HG03103 (cell line): ENCODE results near the gene PPP1R14C.
"Not testable (repeated sequence)": the region's sequence is repeated elsewhere in the genome, so short reads cannot be mapped to it uniquely, and the experiment has no call there.

ENCODE experiments used
- ATAC-seq: cut with Tn5 transposase; IDR thresholded peaks from one replicate; pipeline ENCODE4 v1.9.1; 2021; ENCODE audit warnings: low read depth; ENCODE audit not compliant: unreplicated experiment

Gene PPP1R14C

DNA sequence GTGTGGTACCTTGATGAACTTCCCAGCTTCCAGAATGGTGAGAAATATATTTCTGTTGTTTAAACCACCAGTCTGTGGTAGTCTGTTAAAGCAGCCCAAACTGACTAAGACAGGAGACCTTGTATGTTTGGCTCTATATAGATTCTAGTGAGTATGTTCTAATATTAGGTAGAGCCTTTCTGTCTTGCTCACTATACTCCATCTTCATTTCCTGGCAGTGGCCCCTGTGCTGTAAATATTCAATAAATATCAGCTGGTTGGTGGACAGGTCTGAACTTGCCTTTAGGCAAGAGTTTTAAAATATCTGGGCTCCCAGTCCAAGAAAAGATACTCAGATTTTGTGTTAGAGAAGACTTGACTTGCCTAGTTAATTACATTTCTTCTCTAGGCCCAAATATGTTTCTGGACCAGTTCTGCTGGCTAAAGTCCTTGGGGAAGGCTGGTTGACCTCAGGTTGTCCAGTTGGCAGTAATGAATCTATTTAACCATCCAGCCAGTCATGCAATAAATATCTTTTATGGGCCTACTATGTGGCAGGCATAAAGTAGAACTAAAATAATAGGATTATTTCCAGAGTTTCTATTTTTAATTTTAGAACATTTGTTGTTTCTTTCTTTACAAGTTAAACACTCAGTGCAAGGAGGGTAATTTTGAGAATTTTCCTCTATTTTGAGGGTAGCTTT lies 22.3 kb downstream of the PPP1R14C start:
- ATAC-seq: no peak

DNA sequence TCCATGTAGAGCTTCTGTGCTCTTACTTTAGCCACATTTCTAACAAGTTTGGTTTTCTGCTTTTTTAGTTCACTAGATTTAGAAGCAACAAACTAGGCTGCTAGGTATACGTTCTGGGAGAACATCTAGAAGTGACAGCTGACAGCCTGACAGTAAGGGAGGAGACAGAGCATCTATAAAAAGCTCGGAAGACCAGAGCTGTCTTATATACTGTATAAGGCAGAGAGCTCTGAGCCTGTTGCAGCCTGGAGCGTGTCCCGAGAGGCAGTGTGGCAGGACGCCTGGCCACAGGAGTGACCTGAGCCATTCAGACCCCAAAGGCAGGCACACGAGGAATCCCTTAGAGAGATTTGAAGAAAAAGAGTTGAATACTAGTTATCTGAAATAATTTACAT lies 24.6 kb downstream of the PPP1R14C start:
- ATAC-seq: no peak

DNA sequence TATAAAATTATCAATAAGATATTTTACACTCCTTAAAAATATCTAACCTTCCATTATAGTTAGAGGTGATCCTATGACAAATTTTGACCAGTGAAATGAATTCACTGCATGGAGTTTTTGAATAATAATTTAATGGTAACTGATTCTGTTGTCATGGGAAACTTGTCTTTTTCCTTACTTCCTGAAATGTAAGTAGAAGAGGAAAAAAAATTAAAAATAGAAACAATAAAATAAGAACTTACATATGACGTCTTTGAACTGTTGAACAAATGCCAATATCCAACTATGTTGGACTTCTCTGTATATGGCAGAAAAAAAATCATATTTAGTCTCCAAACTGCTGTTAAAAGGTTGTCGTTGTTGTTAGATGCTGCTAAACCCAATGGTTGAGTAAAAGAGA lies 26.3 kb downstream of the PPP1R14C start:
- ATAC-seq: no peak

DNA sequence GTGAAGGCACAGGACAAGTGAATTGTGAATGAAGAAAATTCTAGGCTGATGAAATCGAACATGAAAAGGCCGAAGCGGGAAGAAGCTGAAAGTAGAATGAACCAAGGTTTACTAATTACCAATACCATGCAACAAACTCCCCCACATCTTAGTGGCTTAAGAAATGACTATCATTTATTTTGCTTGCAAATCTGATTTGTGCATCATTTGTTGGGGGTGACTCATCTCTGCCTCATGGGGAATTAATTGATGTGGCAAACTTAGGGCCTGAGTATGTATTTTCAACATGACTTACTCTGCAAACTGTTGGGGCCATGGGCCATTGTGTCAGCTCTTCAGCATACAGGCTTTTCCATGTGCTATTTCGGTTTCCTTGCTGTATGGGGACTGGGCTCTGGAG lies 26.8 kb downstream of the PPP1R14C start:
- ATAC-seq: no peak

DNA sequence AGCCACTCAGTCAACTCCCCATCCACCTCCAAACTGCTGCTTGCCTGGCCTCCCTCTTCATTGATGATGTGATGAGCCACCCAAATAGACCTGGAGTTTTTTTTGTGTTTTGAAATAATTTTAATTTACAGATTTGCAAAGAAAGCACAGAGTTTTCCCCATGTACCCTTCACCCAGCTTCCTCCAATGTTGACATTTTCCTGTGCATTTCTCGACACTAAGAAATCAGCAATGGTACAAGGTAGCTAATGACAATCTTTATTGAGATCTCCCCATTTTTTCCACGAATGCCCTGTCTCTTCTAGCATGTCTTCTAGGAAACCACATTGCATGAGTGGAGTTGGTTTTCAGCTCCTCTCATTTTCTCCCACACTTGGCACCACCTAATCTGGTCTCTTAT lies 30.1 kb downstream of the PPP1R14C start:
- ATAC-seq: no peak

DNA sequence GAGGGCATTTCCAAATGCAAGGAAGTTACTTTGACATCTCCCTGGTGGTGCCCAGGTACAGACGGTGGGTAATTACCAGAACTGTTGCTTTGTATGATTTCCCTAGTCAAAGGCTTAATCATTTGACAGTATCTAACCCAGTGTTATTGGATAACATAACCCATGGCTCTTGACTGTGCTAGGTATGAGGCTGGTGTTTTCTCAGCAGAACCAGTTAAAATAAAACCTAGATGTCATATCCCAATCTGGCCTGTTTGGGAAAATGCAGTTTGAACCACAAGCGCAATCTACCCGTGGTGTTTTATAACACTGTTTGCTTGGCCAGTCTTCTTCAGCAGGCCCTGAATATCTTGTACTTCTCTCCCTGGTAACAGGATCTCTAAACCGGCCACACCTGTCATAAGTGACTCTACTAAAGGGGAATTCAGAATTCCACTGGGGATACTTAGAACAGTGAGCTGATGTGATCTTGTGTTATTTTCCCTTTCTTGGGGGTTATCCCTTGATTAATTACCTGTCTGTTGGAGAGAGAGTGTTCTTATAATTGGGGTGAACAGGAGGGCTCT lies 32.8 kb downstream of the PPP1R14C start:
- no peak for ATAC-seq

DNA sequence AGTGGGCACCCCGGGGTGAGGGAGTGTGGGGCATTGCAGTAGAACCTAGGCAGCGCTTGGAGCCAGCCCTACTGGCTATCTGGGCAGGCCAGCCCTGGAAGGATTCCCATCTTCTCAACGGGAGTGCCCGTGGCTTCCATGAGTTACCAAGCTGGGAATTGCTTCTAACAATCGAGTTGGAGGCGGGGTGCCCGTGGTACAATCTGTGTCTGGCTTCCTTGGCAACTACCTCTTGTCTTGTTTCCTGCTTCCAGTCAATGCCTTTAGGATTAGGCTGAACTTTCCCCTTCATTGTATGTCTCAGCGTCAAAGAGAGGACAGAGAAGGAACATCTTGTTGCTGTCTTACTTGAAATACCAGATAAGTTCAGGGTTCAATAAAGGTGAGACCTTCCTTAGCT lies 33.3 kb downstream of the PPP1R14C start:
- no peak for ATAC-seq

DNA sequence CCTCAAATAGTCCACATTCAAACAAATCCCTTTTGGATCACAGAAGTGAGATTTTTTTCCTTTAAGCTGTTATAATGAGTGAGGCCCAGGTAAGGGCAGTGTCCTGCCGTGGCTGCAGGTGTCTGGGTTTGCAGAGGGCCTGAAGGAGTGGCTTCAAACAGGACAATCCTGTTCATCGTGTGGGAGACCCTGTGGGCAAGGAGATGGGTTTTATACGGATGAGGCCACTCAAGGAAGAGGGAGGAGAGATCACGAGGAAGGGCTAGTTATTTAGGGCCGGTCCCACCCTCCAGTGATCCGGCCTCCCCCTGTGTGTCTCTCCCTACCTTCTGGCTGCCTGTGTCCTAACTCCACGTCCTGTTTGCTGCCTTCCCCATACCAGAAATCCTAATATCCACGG lies 33.8 kb downstream of the PPP1R14C start:
- ATAC-seq: no peak

DNA sequence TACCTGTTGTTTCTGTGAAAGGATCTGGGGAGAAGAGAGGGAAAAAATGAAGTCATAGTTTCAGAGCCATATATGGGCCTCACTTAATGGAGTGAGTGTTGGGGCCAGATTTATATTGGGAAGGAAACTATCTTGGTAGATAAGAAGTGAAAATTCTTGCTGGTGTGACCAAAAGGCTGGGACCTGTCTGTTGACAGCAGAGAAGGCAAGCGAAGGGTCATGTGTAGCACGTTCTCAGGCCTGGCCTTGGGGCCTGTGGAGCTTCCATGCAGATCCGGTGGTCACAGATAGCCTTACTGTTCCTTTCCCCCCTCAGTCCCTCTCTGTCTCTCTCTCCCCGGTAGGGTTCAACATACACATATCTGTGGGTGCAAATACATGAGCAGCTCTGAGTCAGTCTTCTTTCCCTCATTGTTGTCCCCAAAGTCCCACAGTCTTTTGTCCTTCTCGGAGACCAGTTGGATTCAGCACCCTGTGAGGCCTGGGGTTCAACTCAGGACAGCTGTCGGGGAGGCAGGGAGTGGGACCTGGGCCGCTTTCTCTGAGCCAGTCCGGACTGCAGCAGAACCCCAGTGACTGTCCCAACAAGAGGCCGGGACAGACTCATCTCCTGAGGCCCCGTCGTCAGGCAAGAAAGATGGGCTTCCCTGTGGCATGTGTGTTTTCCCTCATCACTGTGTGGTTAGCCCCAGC lies 34.6 kb downstream of the PPP1R14C start:
- no peak for ATAC-seq

DNA sequence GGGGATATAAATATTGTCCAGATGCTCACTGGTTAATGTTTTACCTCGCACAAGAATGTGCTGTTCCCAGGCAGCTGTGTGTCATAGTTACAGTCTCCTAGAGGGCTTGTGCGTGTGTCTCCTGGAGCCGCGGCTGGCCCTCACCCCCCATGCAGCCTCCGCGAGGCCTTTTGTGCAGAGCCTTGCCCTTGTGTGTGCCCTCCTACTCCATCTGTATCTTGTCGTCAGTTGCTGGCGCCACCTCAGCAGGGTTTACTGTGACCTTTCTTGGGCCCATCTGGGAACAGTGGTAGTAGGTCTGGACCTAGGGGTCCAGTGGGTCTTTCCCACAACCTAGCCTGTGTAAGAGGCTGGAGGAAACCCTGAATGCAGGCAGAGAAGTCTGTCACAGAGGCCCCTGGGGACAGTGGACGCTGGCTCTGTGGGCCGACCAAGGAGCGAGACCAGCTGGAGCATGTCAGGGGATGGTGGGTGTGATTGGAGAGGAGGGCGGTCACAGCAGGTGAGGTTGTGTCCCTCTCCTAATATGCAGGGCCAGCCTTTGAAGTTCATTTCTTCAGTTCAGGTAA lies 35.2 kb downstream of the PPP1R14C start:
- ATAC-seq: no peak

DNA sequence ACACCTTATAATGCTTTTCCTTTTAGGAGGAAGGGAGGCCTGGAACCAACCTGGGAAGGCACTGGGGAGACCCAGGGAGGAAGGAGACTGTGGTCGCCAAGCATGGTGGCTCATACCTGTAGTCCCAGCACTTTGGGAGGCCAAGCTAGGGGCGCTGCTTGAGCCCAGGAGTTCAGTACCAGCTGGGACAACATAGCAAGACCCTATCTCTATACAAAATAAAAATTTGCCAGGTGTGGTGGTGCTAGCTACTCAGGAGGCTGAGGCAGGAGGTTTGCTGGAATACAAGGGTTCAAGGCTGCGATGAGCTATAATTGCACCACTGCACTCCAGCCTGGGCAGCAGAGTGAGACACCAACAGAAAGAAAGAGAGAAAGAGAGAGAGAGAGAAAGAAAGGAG lies 36.2 kb downstream of the PPP1R14C start:
- ATAC-seq: no peak

DNA sequence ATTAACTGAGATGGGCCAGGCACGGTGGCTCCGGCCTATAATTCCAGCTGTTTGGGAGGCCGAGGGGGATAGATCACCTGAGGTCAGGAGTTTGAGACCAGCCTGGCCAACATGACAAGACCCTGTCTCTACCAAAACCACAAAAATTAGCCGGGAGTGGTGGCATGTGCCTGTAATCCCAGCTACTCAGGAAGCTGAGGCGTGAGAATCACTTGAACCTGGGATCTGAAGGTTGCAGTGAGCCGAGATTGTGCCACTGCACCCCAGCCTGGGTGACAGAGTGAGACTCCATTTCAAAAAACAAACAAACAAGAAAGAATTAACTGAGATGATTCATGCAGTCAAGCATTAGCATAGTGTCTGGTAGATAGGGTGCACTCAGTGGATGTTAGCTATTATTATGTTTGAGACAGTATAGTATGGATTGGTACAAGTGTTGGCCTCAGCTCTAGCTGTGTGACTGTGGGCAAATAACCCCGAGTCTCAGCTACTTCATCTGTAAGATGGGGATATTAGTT lies 37.1 kb downstream of the PPP1R14C start:
- not testable (repeated sequence) for ATAC-seq

DNA sequence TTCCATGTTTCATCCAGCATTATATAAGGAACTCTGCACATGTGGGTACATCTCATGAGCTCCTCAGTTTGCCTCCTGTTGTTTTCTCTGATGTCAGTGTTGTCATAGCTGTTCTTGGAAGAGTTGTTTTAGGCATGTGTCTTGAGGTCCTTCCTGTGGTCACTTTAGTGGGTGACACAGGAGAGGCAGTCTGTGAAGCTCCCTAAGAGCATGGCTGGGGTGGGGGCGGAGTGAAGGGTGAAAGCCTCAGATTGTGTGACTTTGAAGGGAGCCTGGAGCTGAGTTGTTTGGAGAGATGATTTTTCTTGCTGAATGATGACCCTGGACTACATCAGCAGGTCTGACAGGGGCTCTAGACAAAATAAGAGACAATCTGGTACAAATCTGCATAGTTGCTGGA lies 37.7 kb downstream of the PPP1R14C start:
- no peak for ATAC-seq

DNA sequence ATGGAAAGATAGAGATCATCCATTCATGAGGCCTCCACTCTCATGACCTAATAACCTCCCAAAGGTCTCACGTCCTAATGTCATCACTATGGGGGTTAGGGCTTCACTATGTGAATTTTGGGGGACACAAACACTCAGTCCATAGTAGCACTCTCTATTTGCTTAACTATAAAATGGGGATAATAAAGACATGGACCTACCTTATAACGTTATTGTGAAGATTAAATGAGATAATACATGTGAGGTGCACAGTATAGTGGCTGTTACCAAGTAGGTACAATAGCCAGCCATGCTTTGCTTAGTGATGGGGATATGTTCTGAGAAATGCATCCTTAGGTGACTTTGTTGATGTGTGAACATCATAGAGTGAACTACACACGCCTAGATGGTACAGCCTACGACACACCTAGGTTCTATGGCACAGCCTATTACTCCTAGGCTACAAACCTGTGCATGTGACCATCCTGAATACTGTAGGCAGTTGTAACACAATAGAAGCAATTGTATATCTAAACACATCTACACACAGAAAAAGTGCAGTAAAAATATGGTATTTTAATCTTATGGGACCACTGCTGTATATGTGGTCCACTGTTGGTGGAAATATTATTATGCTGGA lies 39.7 kb downstream of the PPP1R14C start:
- ATAC-seq: no peak

DNA sequence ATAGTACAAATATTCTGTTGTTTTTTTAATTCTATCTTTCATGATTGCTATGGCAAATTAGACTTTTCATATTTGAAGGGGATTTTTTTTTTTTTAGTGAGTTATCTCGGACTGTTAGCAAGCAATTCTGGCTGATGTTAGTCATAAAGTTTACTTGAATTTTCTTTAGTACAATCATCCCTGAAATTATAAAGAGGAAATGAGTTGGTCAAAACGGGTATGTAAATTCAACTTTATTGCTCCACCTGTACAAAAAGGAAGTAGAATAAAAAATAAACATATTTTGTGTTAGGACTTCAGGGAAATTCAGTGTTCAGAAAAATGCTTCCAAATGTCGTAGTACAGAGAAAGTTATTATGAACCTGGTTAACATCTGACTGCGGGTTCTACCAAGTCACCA lies 40.3 kb downstream of the PPP1R14C start:
- no peak for ATAC-seq

DNA sequence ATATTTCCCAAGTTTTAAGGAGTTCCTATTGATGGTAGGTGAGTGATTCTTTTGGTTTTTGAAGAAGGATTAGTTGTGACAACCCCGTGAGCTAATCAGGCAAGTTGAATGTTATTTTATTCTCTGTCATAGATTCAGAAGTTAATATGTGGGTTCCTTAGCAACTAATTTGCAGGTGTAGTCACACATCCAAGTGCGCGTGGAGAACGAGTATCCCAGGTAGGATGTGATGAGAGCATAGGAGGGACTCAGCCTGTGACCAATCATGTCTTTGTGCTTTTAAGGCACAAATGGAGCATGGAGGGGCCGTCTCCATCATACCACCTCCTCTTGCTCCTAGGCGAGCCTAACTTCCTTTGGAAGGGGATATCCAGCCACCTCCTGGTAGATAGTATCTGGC lies 41.1 kb downstream of the PPP1R14C start:
- no peak for ATAC-seq

DNA sequence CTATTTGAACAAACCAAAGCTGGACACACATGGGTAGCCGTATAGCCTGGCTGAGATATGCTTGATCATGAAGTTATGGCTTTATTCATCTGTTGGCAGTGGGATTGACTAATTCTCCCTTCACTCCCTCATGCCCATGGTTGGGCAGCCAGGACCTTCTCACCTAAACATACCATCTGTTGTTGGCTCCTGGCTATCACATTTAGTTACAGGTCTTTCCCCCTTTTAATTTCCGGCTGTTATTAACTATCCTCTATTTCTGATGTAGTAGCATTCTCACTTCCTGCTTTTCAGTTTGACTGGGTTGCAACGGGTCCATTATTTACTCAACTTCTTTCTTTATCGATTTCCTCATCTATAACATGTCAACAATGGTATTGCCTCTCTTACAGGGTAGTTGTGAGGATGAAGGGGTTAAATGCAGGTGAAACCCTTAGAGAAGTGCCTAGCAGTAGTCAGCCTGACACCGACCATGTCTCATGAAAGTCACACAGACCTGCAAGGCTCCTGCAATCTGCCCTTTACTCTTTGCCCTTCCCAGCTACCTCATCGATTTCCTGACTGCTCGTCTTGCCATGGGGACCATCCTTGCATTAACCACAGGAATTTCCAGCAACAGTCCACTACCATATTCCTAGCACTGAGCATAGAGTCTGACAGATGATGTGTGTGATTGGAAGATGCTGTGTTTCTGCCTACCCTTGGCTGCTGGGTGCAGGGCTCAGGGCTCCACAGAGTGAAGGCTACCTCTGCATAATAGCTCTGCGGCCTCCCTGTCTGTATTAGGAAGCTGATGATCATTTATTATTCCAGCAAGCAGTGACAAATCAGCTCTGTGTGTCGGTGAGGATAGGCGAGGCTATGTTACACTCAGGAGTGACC lies 42.2 kb downstream of the PPP1R14C start:
- no peak for ATAC-seq

DNA sequence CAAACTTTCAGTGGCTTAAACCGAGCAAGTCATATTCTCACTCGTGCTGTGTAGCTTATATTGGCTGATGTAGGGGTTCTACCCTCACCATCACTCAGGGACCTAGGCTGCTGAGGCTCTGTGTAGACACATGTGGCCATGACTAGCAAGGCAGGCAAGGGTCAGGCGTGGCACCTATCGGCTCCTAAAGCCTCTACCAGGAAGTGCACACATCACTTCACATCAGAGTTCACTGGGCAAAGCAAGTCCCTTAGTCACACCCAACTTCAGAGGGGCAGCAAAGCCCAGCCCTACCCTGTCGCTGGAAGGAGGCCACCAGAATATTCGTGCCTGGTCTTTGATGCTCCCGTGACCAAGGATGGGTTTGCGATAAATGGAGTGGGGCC lies 42.9 kb downstream of the PPP1R14C start:
- ATAC-seq: no peak

DNA sequence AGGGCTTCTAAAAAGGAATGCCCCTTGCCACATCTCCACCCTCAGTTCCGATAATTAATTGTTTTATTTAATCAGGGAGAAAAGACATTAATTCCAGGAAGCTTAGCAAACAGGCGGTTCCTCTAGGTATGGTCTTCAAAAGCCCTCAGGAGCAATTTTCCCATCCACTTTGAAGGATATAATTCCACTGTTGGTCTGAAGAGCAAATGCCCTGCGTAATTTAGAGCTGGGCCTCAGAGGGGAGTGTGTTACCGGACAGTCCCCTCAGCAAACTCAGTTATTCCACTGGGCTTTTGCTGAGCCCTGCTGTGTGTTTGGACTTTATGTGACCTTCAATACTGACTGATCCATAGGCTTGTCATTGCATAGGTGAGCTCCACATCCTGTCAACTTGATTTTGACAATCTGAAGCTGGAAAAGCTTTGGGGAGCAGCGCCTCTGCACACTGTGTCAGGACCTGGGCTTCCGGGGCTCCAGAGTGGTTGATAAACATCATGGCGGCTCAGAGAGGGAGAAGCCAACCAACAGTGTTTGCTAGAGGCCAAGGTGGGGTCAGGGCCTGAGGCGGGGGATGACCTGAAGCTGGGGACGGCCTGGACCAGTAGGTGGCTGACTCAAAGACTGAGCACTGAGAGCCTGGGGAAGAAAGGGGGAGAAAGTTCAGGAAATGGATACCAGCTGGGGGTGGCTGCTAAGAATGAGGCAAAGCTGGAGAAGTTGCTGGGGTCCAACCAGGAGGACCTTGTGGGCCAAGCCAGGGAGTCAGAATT lies 43.5 kb downstream of the PPP1R14C start:
- no peak for ATAC-seq
